Activated CD8-positive, alpha-beta memory T cell treated with anti-CD3 and anti-CD28 coated beads for 1 hour (primary cell): ENCODE measurements around the gene UBAC2.
"Not testable (repeated sequence)": the region's sequence is repeated elsewhere in the genome, so short reads cannot be mapped to it uniquely, and the experiment has no call there.

Experiments used
- DNase-seq, 2 donors: peaks; one replicate each; pipeline ENCODE4 v3.0.0-alpha.2; 2020; ENCODE audit warnings: low read depth in 1 of 2; ENCODE audit errors: extremely low read depth in 1 of 2

The UBAC2 gene

GRCh38 chr13:99385940-99386339 is 185.3 kb downstream of the UBAC2 start:
- no peak for DNase-seq

GRCh38 chr13:99386495-99386894 is 185.8 kb downstream of the UBAC2 start:
- no peak for DNase-seq

- DNase-seq = peak; percentile 80
Measured at GRCh38 chr13:99386911-99387788, 186.5 kb downstream of the UBAC2 start.

GRCh38 chr13:99388334-99388923 is 187.8 kb downstream of the UBAC2 start:
- no peak for DNase-seq

- DNase-seq = not testable (repeated sequence)
Measured at GRCh38 chr13:99389094-99389493, 188.4 kb downstream of the UBAC2 start.

GRCh38 chr13:99389520-99390304 is 189.1 kb downstream of the UBAC2 start:
- no peak for DNase-seq

GRCh38 chr13:99390601-99391000 is 189.9 kb downstream of the UBAC2 start:
- DNase-seq = no peak

GRCh38 chr13:99391781-99392469 is 191.3 kb downstream of the UBAC2 start:
- no peak for DNase-seq

- DNase-seq = no peak
Measured at GRCh38 chr13:99392470-99393135, 191.9 kb downstream of the UBAC2 start.

GRCh38 chr13:99393391-99393790 is 192.7 kb downstream of the UBAC2 start:
- DNase-seq = not testable (repeated sequence)

- DNase-seq = no peak
Measured at GRCh38 chr13:99393791-99394735, 193.4 kb downstream of the UBAC2 start.

- DNase-seq = no peak
Measured at GRCh38 chr13:99395436-99395835, 194.8 kb downstream of the UBAC2 start.

GRCh38 chr13:99396446-99396845 is 195.8 kb downstream of the UBAC2 start:
- no peak for DNase-seq

- no peak for DNase-seq
Measured at GRCh38 chr13:99398071-99398470, 197.4 kb downstream of the UBAC2 start.

GRCh38 chr13:99398916-99399622 is 198.4 kb downstream of the UBAC2 start:
- DNase-seq = no peak

- DNase-seq = no peak
Measured at GRCh38 chr13:99399623-99399974, 198.9 kb downstream of the UBAC2 start.

- DNase-seq = no peak
Measured at GRCh38 chr13:99403458-99403971, 202.9 kb downstream of the UBAC2 start.

GRCh38 chr13:99404005-99404755 is 203.5 kb downstream of the UBAC2 start:
- no peak for DNase-seq
